Activated naive CD4-positive, alpha-beta T cell treated with anti-CD3 and anti-CD28 coated beads, Interleukin-2, amount 50 U/mL, for 72 hours (primary cell): Measurements from ENCODE around the gene ACBD6. TPM values are rescaled to one million over a fixed set of nuclear protein-coding genes. Genes with fewer than 3 reads are reported as not detected.

Experiments
- ATAC-seq, 2 donors: fragments of 150-1000 bp; cut with Tn5 transposase; 2 replicates each; pipeline ENCODE4 v1.10.0; 2021; ENCODE audit warnings: mild to moderate bottlenecking in 2 of 2, moderate library complexity in 2 of 2
- DNase-seq, 2 donors: peaks; one replicate each; pipeline ENCODE4 v3.0.0; 2021 to 2022; ENCODE audit warnings: low spot score in 2 of 2
- H3K27ac Mint-ChIP-seq, 2 donors: one replicate each; pipeline ENCODE4 v1.8.0; 2022; ENCODE audit warnings: mild to moderate bottlenecking in 2 of 2, mixed read lengths in 2 of 2
- H3K36me3 Mint-ChIP-seq, 2 donors: one replicate each; pipeline ENCODE4 v1.8.0; 2022; ENCODE audit warnings: mixed read lengths in 2 of 2
- H3K9me3 Mint-ChIP-seq, 2 donors: one replicate each; pipeline ENCODE4 v1.8.0; 2022; ENCODE audit warnings: mixed read lengths in 2 of 2
- total RNA-seq, 2 donors: library from RNA; stranded (reverse); gene quantifications; one replicate each; pipeline ENCODE4 v1.2.3, GENCODE V29; 2022

ACBD6 gene
- total RNA-seq, 2 donors from 2014 or later: 18.6 to 51.2 TPM

GRCh38 chr1:180532854-180533253, 30.5 kb upstream of the ACBD6 start:
- DNase-seq (no peak), ATAC-seq (no peak)
- H3K27ac Mint-ChIP-seq: no peak overlapping the region
- H3K36me3 Mint-ChIP-seq: no peaks in the 10 kb centered on the region
- H3K9me3 Mint-ChIP-seq: no peaks in the 10 kb centered on the region

DNA sequence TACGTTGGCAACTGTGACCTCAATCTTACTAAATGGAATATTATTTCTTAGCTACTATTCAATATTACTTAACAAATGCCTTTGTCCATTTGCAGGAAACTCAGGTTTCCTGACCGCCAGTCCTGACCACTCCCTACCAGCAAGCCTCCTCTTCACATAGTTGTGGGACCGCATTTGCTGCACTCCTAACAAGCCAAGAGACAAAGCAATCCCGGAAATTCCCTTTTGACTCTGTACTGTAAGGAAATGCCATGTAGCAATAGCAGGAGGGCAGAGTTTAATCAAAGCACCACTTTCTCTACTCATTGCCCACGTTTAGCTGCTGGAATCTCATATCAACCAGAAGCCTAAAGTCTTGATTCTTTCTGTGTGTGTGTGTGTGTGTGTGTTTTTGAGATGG, 28.1 kb upstream of the ACBD6 start:
- Mint-ChIP-seq H3K36me3 (no peaks in the 10 kb centered on the region), H3K9me3 (no peaks in the 10 kb centered on the region), H3K27ac (no peak overlapping the region)
- DNase-seq: no peak
- ATAC-seq: no peak

DNA sequence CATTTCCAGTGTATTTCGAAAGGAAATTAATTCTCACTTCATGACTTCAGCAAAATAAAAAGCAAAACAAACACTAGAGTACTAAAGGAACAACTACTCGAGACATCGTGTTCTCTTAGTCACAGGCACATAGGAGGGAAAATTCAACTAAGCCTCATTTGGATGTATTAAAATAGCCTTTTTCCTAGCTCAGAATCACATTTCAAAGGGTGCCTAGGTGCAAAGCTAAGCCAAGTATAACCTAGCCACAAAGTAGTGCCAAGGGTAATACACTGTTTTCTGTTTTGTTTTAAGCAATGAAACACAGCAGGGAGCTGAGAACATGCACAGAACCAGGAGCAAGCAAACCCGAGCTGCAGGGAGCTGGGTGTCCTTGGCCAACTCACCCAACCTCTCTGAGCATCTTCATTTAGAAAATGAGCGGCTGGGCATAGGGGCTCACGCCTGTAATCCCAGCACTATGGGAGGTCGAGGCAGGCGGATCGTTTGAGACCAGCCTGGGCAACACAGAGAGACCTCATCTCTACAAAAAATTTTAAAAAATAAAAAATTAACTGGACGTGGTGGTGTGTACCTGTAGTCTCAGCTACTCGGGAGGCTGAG, 26.6 kb upstream of the ACBD6 start:
- ATAC-seq (no peak), DNase-seq (no peak)
- Mint-ChIP-seq H3K27ac (no peak overlapping the region), H3K36me3 (no peaks in the 10 kb centered on the region), H3K9me3 (no peaks in the 10 kb centered on the region)

- Mint-ChIP-seq H3K36me3 (no peaks in the 10 kb centered on the region), H3K9me3 (no peaks in the 10 kb centered on the region), H3K27ac (no peak overlapping the region)
- DNase-seq (no peak), ATAC-seq (no peak)
Measured at GRCh38 chr1:180527101-180527669, 24.8 kb upstream of the ACBD6 start.

DNA sequence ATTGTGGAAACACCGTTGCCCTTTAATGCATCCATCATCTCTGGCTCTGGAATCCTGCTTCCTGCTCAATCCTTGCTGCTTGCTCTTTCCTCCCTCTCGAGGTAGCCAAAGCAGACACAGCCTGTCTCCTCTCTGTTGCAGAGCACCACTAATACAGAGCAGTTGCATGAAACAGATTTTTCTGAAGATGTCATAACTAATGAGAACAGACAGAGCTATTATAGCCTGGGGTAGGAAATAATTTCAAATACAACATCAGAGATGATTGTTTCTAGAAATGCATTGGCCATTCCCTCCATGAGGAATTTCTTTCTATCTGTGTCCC, 23.3 kb upstream of the ACBD6 start:
- DNase-seq (no peak), ATAC-seq (no peak)
- no peaks in the 10 kb centered on the region for H3K9me3 Mint-ChIP-seq
- no peak overlapping the region for H3K27ac Mint-ChIP-seq
- no peaks in the 10 kb centered on the region for H3K36me3 Mint-ChIP-seq

- H3K36me3 Mint-ChIP-seq: no peaks in the 10 kb centered on the region
- ATAC-seq (no peak), DNase-seq (no peak)
- no peaks in the 10 kb centered on the region for H3K9me3 Mint-ChIP-seq
- H3K27ac Mint-ChIP-seq: no peak overlapping the region
Measured at GRCh38 chr1:180524915-180525714, 22.7 kb upstream of the ACBD6 start.

- DNase-seq: no peak
- no peak overlapping the region for H3K27ac Mint-ChIP-seq
- H3K36me3 Mint-ChIP-seq: no peaks in the 10 kb centered on the region
- no peaks in the 10 kb centered on the region for H3K9me3 Mint-ChIP-seq
- no peak for ATAC-seq
Measured at GRCh38 chr1:180524160-180524914, 22.0 kb upstream of the ACBD6 start.

GRCh38 chr1:180522213-180522515, 19.8 kb upstream of the ACBD6 start:
- no peaks in the 10 kb centered on the region for H3K36me3 Mint-ChIP-seq
- H3K27ac Mint-ChIP-seq: no peak overlapping the region
- no peak for DNase-seq
- no peak for ATAC-seq
- H3K9me3 Mint-ChIP-seq: no peaks in the 10 kb centered on the region

DNA sequence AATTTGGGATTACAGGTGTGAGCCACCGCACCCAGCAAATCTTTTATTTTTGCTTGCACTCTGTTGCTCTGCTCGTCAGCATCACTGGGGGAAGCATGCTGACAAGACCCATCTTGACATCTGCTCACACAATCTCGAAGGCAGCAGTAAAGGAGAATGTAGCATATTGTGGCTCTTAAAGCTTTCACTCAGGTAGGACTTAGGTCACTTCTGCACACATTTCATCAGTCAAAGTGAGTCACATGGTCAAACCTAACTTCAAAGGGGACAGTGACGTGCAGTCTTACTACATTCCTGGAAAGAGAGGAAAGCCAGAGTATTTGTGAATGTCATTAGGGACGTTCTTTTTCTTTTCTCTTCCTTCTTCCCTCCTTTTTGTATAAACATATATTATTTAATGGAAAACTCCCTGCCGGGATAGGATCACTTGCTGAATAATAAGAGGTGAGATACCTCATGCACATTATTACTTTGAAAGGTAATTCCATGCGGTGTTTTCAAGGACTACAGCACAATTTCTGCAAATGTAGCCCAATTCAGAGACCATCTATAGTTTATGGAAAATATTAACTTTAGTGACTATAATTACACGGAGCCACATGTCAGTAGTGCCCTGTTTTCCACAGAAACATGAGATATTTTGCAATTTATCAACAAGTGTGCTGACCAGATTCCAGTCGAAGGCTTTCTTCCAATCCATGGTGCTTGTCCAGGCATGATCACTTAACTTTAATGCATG, 19.3 kb upstream of the ACBD6 start:
- H3K36me3 Mint-ChIP-seq: no peaks in the 10 kb centered on the region
- ATAC-seq (no peak), DNase-seq (no peak)
- no peak overlapping the region for H3K27ac Mint-ChIP-seq
- no peaks in the 10 kb centered on the region for H3K9me3 Mint-ChIP-seq

- DNase-seq (no peak), ATAC-seq (no peak)
- Mint-ChIP-seq H3K36me3 (no peaks in the 10 kb centered on the region), H3K9me3 (no peaks in the 10 kb centered on the region), H3K27ac (no peak overlapping the region)
Measured at GRCh38 chr1:180519846-180520245, 17.5 kb upstream of the ACBD6 start.

GRCh38 chr1:180515857-180516388, 13.5 kb upstream of the ACBD6 start:
- ATAC-seq (peak; percentile 95 to 99), DNase-seq (peak in 1 of 2 donors; percentile 66)
- Mint-ChIP-seq H3K27ac (no peak overlapping the region), H3K36me3 (no peaks in the 10 kb centered on the region), H3K9me3 (no peaks in the 10 kb centered on the region)

DNA sequence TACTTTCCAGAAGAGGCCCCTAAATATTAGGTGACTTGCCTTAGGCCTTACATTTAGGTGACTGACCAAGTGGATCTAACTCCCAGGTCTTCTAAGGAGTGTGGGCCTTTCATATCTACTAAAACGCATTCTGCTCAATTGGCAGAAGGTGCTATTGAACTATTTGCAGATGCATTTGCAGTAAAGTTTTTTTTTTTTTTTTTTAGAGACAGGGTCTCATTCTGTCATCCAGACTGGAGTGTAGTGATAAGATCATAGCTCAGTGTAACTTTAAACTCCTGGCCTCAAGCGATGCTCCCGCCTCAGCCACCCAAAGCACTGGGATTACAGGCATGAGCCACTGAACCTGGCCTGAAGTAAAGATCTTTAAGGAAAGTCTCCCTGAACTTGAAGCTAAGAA, 13.0 kb upstream of the ACBD6 start:
- no peaks in the 10 kb centered on the region for H3K9me3 Mint-ChIP-seq
- DNase-seq: no peak
- no peak overlapping the region for H3K27ac Mint-ChIP-seq
- no peaks in the 10 kb centered on the region for H3K36me3 Mint-ChIP-seq
- no peak for ATAC-seq

- Mint-ChIP-seq H3K27ac (no peak overlapping the region), H3K9me3 (no peaks in the 10 kb centered on the region), H3K36me3 (no peaks in the 10 kb centered on the region)
- ATAC-seq (no peak), DNase-seq (no peak)
Measured at GRCh38 chr1:180513531-180513930, 11.2 kb upstream of the ACBD6 start.

DNA sequence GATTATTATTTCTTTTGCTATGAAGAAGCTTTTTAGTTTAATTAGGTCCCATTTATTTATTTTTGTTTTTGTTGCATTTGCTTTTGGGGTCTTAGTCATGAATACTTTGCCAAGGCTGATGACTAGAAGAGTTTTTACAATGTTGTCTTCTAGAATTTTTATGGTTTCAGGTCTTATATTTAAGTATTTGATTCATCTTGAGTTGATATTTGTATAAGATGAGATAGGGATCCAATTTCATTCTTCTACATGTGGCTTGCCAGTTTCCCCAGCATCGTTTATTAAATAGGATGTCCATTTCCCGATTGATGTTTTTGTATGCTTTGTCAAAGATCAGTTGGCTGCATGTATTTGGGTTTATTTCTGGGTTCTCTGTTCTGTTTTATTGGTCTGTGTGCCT, 8.5 kb upstream of the ACBD6 start:
- DNase-seq (no peak), ATAC-seq (no peak)
- Mint-ChIP-seq H3K27ac (no peak overlapping the region), H3K36me3 (no peaks in the 10 kb centered on the region), H3K9me3 (no peaks in the 10 kb centered on the region)

DNA sequence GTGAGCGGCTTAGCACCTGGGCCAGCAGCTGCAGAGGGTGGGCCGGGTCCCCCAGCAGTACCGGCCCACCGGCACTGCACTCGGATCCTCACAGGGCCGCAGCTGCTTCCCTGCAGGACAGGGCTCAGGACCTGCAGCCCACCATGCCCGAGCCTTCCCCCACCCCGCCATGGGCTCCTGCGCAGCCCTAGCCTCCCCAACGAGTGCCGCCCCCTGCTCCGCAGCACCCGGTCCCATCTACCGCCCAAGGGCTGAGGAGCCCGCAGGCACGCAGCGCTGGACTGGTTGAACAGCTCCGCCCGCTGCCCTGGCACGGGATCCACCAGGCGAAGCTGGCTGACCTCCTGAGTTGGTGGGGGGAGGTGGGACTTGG, 6.3 kb upstream of the ACBD6 start:
- H3K9me3 Mint-ChIP-seq: no peaks in the 10 kb centered on the region
- no peak overlapping the region for H3K27ac Mint-ChIP-seq
- H3K36me3 Mint-ChIP-seq: no peaks in the 10 kb centered on the region
- ATAC-seq (no peak), DNase-seq (no peak)

- H3K36me3 Mint-ChIP-seq: no peaks in the 10 kb centered on the region
- H3K27ac Mint-ChIP-seq: no peak overlapping the region
- ATAC-seq (no peak), DNase-seq (no peak)
- H3K9me3 Mint-ChIP-seq: no peaks in the 10 kb centered on the region
Measured at GRCh38 chr1:180507795-180508724, 5.7 kb upstream of the ACBD6 start.
